Neural progenitor cell (in vitro differentiated cells): ENCODE measurements around the gene CACNA1C. TPM values are rescaled to one million over a fixed set of nuclear protein-coding genes. Genes with fewer than 3 reads are reported as not detected.

Source experiments
- DNase-seq: peaks from one replicate; pipeline ENCODE4 v3.0.0-alpha.2; 2016; ENCODE audit warnings: low spot score
- H2AFZ ChIP-seq: fragments of 200-600 bp; sonication (generic); replicated peaks from 2 replicates; pipeline ENCODE4 v1.6.1; 2016; ENCODE audit warnings: antibody characterized with exemption
- H3F3A ChIP-seq: fragments of 200-600 bp; sonication (generic); 2 replicates; pipeline ENCODE4 v1.6.1; 2016; ENCODE audit warnings: antibody characterized with exemption, low read depth
- H3K27ac ChIP-seq: fragments of 200-600 bp; sonication (generic); 2 replicates; pipeline ENCODE4 v1.5.1; 2016; ENCODE audit warnings: mild to moderate bottlenecking
- H3K27me3 ChIP-seq: fragments of 200-600 bp; sonication (generic); 2 replicates; pipeline ENCODE4 v1.6.1; 2016; ENCODE audit warnings: mild to moderate bottlenecking, moderate library complexity
- H3K36me3 ChIP-seq: fragments of 200-600 bp; sonication (generic); 2 replicates; pipeline ENCODE4 v1.5.1; 2016
- H3K4me1 ChIP-seq: fragments of 200-600 bp; sonication (generic); 2 replicates; pipeline ENCODE4 v1.6.1; 2016; ENCODE audit warnings: mixed run types
- H3K4me2 ChIP-seq: fragments of 200-600 bp; sonication (generic); 2 replicates; pipeline ENCODE4 v1.6.1; 2016
- H3K4me3 ChIP-seq: fragments of 200-600 bp; sonication (generic); 2 replicates; pipeline ENCODE4 v1.5.1; 2016
- H3K79me2 ChIP-seq: fragments of 200-600 bp; sonication (generic); 2 replicates; pipeline ENCODE4 v1.6.1; 2016; ENCODE audit warnings: low read depth
- H3K9ac ChIP-seq: fragments of 200-600 bp; sonication (generic); 2 replicates; pipeline ENCODE4 v1.6.1; 2016
- H3K9me3 ChIP-seq: fragments of 200-600 bp; sonication (generic); 2 replicates; pipeline ENCODE4 v1.5.1; 2016; ENCODE audit warnings: low read depth
- H4K20me1 ChIP-seq: fragments of 200-600 bp; sonication (generic); 2 replicates; pipeline ENCODE4 v1.6.1; 2016; ENCODE audit warnings: low read depth
- H3K27ac Mint-ChIP-seq: 3 replicates; pipeline ENCODE4 v1.8.0; 2021; ENCODE audit warnings: mixed read lengths
- H3K27me3 Mint-ChIP-seq: 2 replicates; pipeline ENCODE4 v1.8.0; 2022; ENCODE audit warnings: low read depth, mild to moderate bottlenecking, inconsistent platforms, moderate library complexity, mixed read lengths; ENCODE audit not compliant: insufficient read depth
- H3K36me3 Mint-ChIP-seq: 3 replicates; pipeline ENCODE4 v1.8.0; 2021; ENCODE audit warnings: mixed read lengths
- H3K4me1 Mint-ChIP-seq: 3 replicates; pipeline ENCODE4 v1.8.0; 2021; ENCODE audit warnings: mixed read lengths
- H3K4me3 Mint-ChIP-seq: 3 replicates; pipeline ENCODE4 v1.8.0; 2021; ENCODE audit warnings: mild to moderate bottlenecking, moderate library complexity, mixed read lengths
- H3K9me3 Mint-ChIP-seq: 3 replicates; pipeline ENCODE4 v1.8.0; 2020; ENCODE audit warnings: mixed read lengths
- CTCF ChIP-seq: fragments of 200-600 bp; sonication (generic); IDR thresholded peaks from 2 replicates; pipeline ENCODE4 v1.5.1; 2017; ENCODE audit warnings: antibody characterized with exemption, mild to moderate bottlenecking
- EZH2 ChIP-seq: fragments of 200-600 bp; sonication (generic); IDR thresholded peaks from 2 replicates; pipeline ENCODE4 v1.6.1; 2017; ENCODE audit warnings: antibody characterized with exemption, mild to moderate bottlenecking, moderate library complexity
- EZH2phosphoT487 ChIP-seq: fragments of 200-600 bp; sonication (generic); IDR thresholded peaks from 2 replicates; pipeline ENCODE4 v1.6.1; 2017; ENCODE audit warnings: antibody characterized with exemption
- total RNA-seq: library from RNA; depleted of rRNA; stranded (reverse); fragments of >200 nt; gene quantifications from 2 replicates; pipeline ENCODE4 v1.2.3, GENCODE V29; 2015; ENCODE audit warnings: low replicate concordance

CACNA1C gene
- total RNA-seq, 1 donor from 2014 or later = 2.7 TPM

GRCh38 chr12:2019126-2019525 is 33.7 kb upstream of the CACNA1C start:
- no peak overlapping the region for H3K4me3 Mint-ChIP-seq
- H3K4me3 ChIP-seq = no peak overlapping the region
- H3K9me3 Mint-ChIP-seq = no peaks in the 10 kb centered on the region
- peaks cover 22% of the 10 kb centered on the region for H3K4me1 ChIP-seq
- no peaks in the 10 kb centered on the region for H3K36me3 ChIP-seq
- H3K27ac ChIP-seq = no peak overlapping the region
- no peaks in the 10 kb centered on the region for H3K9me3 ChIP-seq
- no peaks in the 10 kb centered on the region for H3K79me2 ChIP-seq
- H3K36me3 Mint-ChIP-seq = no peaks in the 10 kb centered on the region
- no peak for DNase-seq
- no peak overlapping the region for H2AFZ ChIP-seq
- H3K4me2 ChIP-seq = no peak overlapping the region
- no peaks in the 10 kb centered on the region for H4K20me1 ChIP-seq
- no peaks in the 10 kb centered on the region for H3K27me3 ChIP-seq
- no peak overlapping the region for H3K27ac Mint-ChIP-seq
- peaks cover 4% of the 10 kb centered on the region for H3K27me3 Mint-ChIP-seq
- H3F3A ChIP-seq = peaks cover 11% of the 10 kb centered on the region
- TF ChIP-seq EZH2phosphoT487 (no peak), EZH2 (no peak), CTCF (no peak)
- H3K9ac ChIP-seq = no peak overlapping the region
- peaks cover 11% of the 10 kb centered on the region for H3K4me1 Mint-ChIP-seq

GRCh38 chr12:2020511-2020910 is 32.3 kb upstream of the CACNA1C start:
- no peak overlapping the region for H3K4me3 Mint-ChIP-seq
- peaks cover 9% of the 10 kb centered on the region for H3K4me1 Mint-ChIP-seq
- no peaks in the 10 kb centered on the region for H3K27me3 ChIP-seq
- H3K9me3 Mint-ChIP-seq = no peaks in the 10 kb centered on the region
- no peak overlapping the region for H3K4me3 ChIP-seq
- no peak overlapping the region for H3K9ac ChIP-seq
- no peak overlapping the region for H3K27ac Mint-ChIP-seq
- no peak for DNase-seq
- H2AFZ ChIP-seq = no peak overlapping the region
- H3K36me3 ChIP-seq = no peaks in the 10 kb centered on the region
- H3K27ac ChIP-seq = no peak overlapping the region
- peaks cover 4% of the 10 kb centered on the region for H3K27me3 Mint-ChIP-seq
- H3F3A ChIP-seq = peaks cover 11% of the 10 kb centered on the region
- no peaks in the 10 kb centered on the region for H3K79me2 ChIP-seq
- no peaks in the 10 kb centered on the region for H4K20me1 ChIP-seq
- no peaks in the 10 kb centered on the region for H3K9me3 ChIP-seq
- H3K4me1 ChIP-seq = peaks cover 22% of the 10 kb centered on the region
- no peak overlapping the region for H3K4me2 ChIP-seq
- no peaks in the 10 kb centered on the region for H3K36me3 Mint-ChIP-seq
- TF ChIP-seq EZH2 = no peak
- TF ChIP-seq EZH2phosphoT487 = no peak
- TF ChIP-seq CTCF = no peak

- Mint-ChIP-seq H3K27me3 (peaks cover 4% of the 10 kb centered on the region), H3K36me3 (no peaks in the 10 kb centered on the region), H3K4me3 (no peak overlapping the region), H3K9me3 (no peaks in the 10 kb centered on the region), H3K27ac (no peak overlapping the region), H3K4me1 (peaks cover under 1% of the 10 kb centered on the region)
- H3K9ac ChIP-seq = no peak overlapping the region
- peaks cover 1% of the 10 kb centered on the region for H3F3A ChIP-seq
- no peaks in the 10 kb centered on the region for H3K9me3 ChIP-seq
- H3K4me3 ChIP-seq = no peak overlapping the region
- no peaks in the 10 kb centered on the region for H3K36me3 ChIP-seq
- H3K27ac ChIP-seq = no peak overlapping the region
- no peak for DNase-seq
- no peak overlapping the region for H2AFZ ChIP-seq
- H3K4me1 ChIP-seq = peaks cover 19% of the 10 kb centered on the region
- no peaks in the 10 kb centered on the region for H4K20me1 ChIP-seq
- no peak overlapping the region for H3K4me2 ChIP-seq
- TF ChIP-seq CTCF = no peak
- TF ChIP-seq EZH2 = no peak
- no peak for TF ChIP-seq EZH2phosphoT487
- no peaks in the 10 kb centered on the region for H3K79me2 ChIP-seq
- no peaks in the 10 kb centered on the region for H3K27me3 ChIP-seq
Measured at GRCh38 chr12:2023365-2023764, 29.4 kb upstream of the CACNA1C start.
